Activated CD4-positive, alpha-beta T cell treated with anti-CD3 and anti-CD28 coated beads, Interleukin-2, amount 10 ng/mL, durations not matched to agents 24 days and 14 days (primary cell): Measurements from ENCODE around the gene BET1. TPM values are rescaled to one million over a fixed set of nuclear protein-coding genes. Genes with fewer than 3 reads are reported as not detected.
"Not testable (repeated sequence)": the region's sequence is repeated elsewhere in the genome, so short reads cannot be mapped to it uniquely, and the experiment has no call there.

ENCODE experiments used
- DNase-seq: peaks from one replicate; pipeline ENCODE4 v3.0.0; 2022
- H3K27ac Mint-ChIP-seq: one replicate; pipeline ENCODE4 v1.8.0; 2022; ENCODE audit warnings: mild to moderate bottlenecking, mixed read lengths
- H3K27me3 Mint-ChIP-seq: one replicate; pipeline ENCODE4 v1.8.0; 2022; ENCODE audit warnings: mixed read lengths
- H3K36me3 Mint-ChIP-seq: one replicate; pipeline ENCODE4 v1.8.0; 2022; ENCODE audit warnings: low read depth, mild to moderate bottlenecking, mixed read lengths
- H3K4me1 Mint-ChIP-seq: one replicate; pipeline ENCODE4 v1.8.0; 2021; ENCODE audit warnings: mixed read lengths
- H3K4me3 Mint-ChIP-seq: one replicate; pipeline ENCODE4 v1.8.0; 2022; ENCODE audit warnings: mild to moderate bottlenecking, moderate library complexity, mixed read lengths
- H3K9me3 Mint-ChIP-seq: one replicate; pipeline ENCODE4 v1.8.0; 2021; ENCODE audit warnings: mixed read lengths
- intact Hi-C: fragments of 100-400 bp; cut with micrococcal nuclease; formaldehyde crosslinking; loops from one replicate; pipeline ENCODE4 v1.15.1; 2023
- total RNA-seq: library from RNA; stranded (reverse); gene quantifications from 2 replicates; pipeline ENCODE4 v1.2.3, GENCODE V29; 2022

Gene BET1
- total RNA-seq, 1 donor from 2014 or later: 20.0 TPM

DNA sequence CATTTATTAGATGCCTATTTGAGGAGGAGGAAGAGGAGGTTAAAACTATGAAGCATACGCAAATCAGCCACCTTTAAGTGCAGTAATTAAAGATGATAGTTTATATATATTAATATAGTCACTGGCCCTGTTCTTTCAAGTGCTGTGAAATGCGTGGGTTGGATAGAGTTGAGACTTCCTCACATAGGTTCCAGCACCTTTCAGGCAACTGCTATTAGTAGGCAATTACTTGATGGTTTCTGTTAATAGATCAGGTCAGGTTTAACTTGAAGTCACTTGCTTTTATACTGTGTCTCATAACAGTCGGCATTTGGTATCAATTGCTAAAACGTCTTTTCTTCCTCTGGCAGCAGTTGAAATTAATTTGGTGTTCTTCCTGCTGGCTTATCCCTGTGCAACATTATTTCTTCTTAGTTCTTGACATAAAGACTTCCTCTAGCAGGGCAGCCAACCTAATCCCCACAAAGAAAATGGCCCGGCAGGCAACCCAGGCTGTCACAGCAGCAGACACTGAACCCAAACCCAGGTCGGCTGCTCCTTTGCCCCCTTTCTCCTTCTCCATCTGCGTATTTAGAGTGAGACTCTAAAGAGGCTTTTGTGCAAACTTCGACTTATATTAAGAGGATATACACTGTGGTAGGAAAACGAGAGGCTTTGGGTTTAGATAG lies 35.3 kb upstream of the BET1 start:
- H3K27me3 Mint-ChIP-seq: peaks cover 21% of the 10 kb centered on the region
- no peak overlapping the region for H3K4me3 Mint-ChIP-seq
- H3K9me3 Mint-ChIP-seq: no peaks in the 10 kb centered on the region
- H3K36me3 Mint-ChIP-seq: no peaks in the 10 kb centered on the region
- no peaks in the 10 kb centered on the region for H3K4me1 Mint-ChIP-seq
- H3K27ac Mint-ChIP-seq: no peak overlapping the region
- intact Hi-C loops: no loop called here
- no peak for DNase-seq

DNA sequence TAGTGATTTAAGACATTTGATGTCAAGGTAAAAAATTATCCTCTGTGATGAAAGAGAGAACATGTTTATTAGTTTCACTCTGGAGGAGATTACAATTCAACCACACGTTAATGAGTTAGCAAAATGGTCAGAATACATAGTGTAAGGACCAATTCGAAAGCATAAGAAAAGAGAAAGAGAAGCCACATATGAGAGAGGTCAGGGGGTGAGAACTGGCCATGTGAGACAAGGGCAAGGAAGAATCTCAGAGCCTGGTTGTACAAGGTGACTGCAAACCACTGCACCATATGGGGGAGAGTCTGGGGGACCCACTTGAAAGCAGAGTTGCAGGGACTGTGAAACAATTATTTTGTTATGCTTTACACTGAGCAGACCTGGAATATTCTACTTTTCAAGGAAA lies 27.7 kb upstream of the BET1 start:
- Mint-ChIP-seq H3K4me1 (no peaks in the 10 kb centered on the region), H3K36me3 (no peaks in the 10 kb centered on the region), H3K4me3 (no peak overlapping the region), H3K27me3 (peaks cover 20% of the 10 kb centered on the region), H3K9me3 (no peaks in the 10 kb centered on the region), H3K27ac (no peak overlapping the region)
- no peak for DNase-seq
- intact Hi-C loops: no loop called here

DNA sequence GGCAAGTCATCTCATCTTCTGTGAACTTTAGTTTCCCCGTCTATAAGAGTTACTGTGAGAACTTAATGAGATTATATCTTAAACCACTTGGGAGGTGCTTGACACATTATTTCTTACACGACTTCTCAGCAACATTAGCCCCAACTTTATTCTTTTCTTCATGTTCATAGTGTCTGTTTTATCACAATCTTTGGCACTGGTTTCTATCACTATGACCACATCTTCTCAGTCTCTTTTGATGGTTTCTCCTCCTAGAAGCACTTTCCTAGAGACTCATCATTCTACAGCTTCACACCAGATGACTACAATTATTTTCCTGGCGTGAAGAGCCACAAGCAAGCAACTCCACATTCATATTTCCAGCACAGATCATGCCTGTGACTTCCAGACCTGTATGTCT lies 26.5 kb upstream of the BET1 start:
- no peak for DNase-seq
- no peaks in the 10 kb centered on the region for H3K4me1 Mint-ChIP-seq
- no peak overlapping the region for H3K4me3 Mint-ChIP-seq
- H3K36me3 Mint-ChIP-seq: no peaks in the 10 kb centered on the region
- peaks cover 19% of the 10 kb centered on the region for H3K27me3 Mint-ChIP-seq
- intact Hi-C loops: no loop called here
- H3K9me3 Mint-ChIP-seq: no peaks in the 10 kb centered on the region
- no peak overlapping the region for H3K27ac Mint-ChIP-seq

- no peak for DNase-seq
- Mint-ChIP-seq H3K36me3 (no peaks in the 10 kb centered on the region), H3K4me1 (no peaks in the 10 kb centered on the region), H3K9me3 (no peaks in the 10 kb centered on the region), H3K4me3 (no peak overlapping the region), H3K27ac (no peak overlapping the region), H3K27me3 (peaks cover 19% of the 10 kb centered on the region)
- intact Hi-C loops: no loop called here
These were observed 25.8 kb upstream of the BET1 start for GRCh38 chr7:94029976-94030375.

- peaks cover 19% of the 10 kb centered on the region for H3K27me3 Mint-ChIP-seq
- intact Hi-C loops: no loop called here
- no peak overlapping the region for H3K27ac Mint-ChIP-seq
- H3K4me3 Mint-ChIP-seq: no peak overlapping the region
- no peaks in the 10 kb centered on the region for H3K4me1 Mint-ChIP-seq
- no peak for DNase-seq
- no peaks in the 10 kb centered on the region for H3K9me3 Mint-ChIP-seq
- H3K36me3 Mint-ChIP-seq: no peaks in the 10 kb centered on the region
These were observed 24.6 kb upstream of the BET1 start for GRCh38 chr7:94028768-94029167.

- H3K27ac Mint-ChIP-seq, intact Hi-C loops, H3K4me3 Mint-ChIP-seq, H3K36me3 Mint-ChIP-seq, H3K9me3 Mint-ChIP-seq, DNase-seq, H3K4me1 Mint-ChIP-seq: not testable (repeated sequence)
- H3K27me3 Mint-ChIP-seq: peaks cover 12% of the 10 kb centered on the region
These were observed 22.5 kb upstream of the BET1 start for GRCh38 chr7:94026619-94027018.

GRCh38 chr7:94022550-94022949 lies 18.4 kb upstream of the BET1 start:
- Mint-ChIP-seq H3K4me3 (no peak overlapping the region), H3K9me3 (no peaks in the 10 kb centered on the region), H3K36me3 (no peaks in the 10 kb centered on the region), H3K4me1 (peaks cover 2% of the 10 kb centered on the region), H3K27me3 (peaks cover 4% of the 10 kb centered on the region), H3K27ac (no peak overlapping the region)
- intact Hi-C loops: no loop called here
- DNase-seq: no peak

DNA sequence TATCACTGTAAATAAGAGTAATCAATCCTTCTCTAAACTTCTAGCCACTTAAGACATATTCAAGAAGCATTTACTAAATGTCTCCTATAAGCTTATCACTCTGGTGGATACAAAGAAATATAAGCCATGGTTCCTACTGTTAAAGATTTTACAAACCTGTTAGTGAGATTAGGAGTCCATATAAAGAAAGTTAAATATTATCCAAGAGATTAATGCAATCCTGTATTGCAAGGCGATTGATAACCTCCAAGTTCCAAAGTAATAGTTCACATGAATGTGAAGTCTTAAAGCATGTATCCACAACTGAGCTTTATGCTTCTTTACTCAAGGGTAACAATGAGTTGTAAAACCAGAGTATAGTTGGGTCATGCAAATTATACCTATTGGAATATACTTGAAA lies 12.6 kb upstream of the BET1 start:
- no peak for DNase-seq
- no peak overlapping the region for H3K27ac Mint-ChIP-seq
- H3K4me1 Mint-ChIP-seq: no peaks in the 10 kb centered on the region
- no peaks in the 10 kb centered on the region for H3K36me3 Mint-ChIP-seq
- no peak overlapping the region for H3K4me3 Mint-ChIP-seq
- peaks cover 2% of the 10 kb centered on the region for H3K27me3 Mint-ChIP-seq
- no peaks in the 10 kb centered on the region for H3K9me3 Mint-ChIP-seq
- intact Hi-C loops: no loop called here

DNA sequence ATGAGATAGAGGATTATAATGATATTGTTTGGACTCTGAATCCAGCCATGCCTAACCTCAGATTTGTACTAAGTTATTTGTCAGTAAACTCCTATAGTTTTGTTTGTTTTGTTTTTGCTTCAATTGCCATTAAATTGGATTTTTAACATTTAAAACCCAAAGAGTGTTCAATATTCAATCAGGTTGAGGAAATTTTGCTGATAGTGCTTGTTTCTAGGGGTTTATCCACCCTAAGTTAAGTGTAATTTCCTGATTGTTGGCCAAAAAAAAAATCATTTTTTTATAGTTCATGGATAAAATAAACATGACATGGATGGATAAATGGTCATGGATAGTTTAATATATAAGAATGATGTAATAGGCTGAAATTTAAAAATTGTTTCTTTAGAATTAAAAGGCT lies 11.4 kb upstream of the BET1 start:
- Mint-ChIP-seq H3K4me3 (no peak overlapping the region), H3K27ac (no peak overlapping the region), H3K27me3 (peaks cover 2% of the 10 kb centered on the region), H3K9me3 (no peaks in the 10 kb centered on the region), H3K4me1 (no peaks in the 10 kb centered on the region), H3K36me3 (no peaks in the 10 kb centered on the region)
- no peak for DNase-seq
- intact Hi-C loops: no loop called here

GRCh38 chr7:94012746-94013145 lies 8.6 kb upstream of the BET1 start:
- intact Hi-C loops: no loop called here
- no peaks in the 10 kb centered on the region for H3K4me1 Mint-ChIP-seq
- H3K27me3 Mint-ChIP-seq: peaks cover 8% of the 10 kb centered on the region
- no peak for DNase-seq
- H3K9me3 Mint-ChIP-seq: no peaks in the 10 kb centered on the region
- no peak overlapping the region for H3K27ac Mint-ChIP-seq
- no peaks in the 10 kb centered on the region for H3K36me3 Mint-ChIP-seq
- no peak overlapping the region for H3K4me3 Mint-ChIP-seq

- no peak overlapping the region for H3K4me3 Mint-ChIP-seq
- H3K27me3 Mint-ChIP-seq: peaks cover 14% of the 10 kb centered on the region
- no peaks in the 10 kb centered on the region for H3K9me3 Mint-ChIP-seq
- no peaks in the 10 kb centered on the region for H3K4me1 Mint-ChIP-seq
- DNase-seq: no peak
- intact Hi-C loops: no loop called here
- H3K27ac Mint-ChIP-seq: no peak overlapping the region
- H3K36me3 Mint-ChIP-seq: no peaks in the 10 kb centered on the region
These were observed 7.7 kb upstream of the BET1 start for GRCh38 chr7:94011714-94012353.

- peaks cover 21% of the 10 kb centered on the region for H3K27me3 Mint-ChIP-seq
- H3K36me3 Mint-ChIP-seq: no peaks in the 10 kb centered on the region
- no peak overlapping the region for H3K4me3 Mint-ChIP-seq
- no peaks in the 10 kb centered on the region for H3K4me1 Mint-ChIP-seq
- DNase-seq: no peak
- H3K9me3 Mint-ChIP-seq: no peaks in the 10 kb centered on the region
- intact Hi-C loops: loop anchor here (10.0 kb wide), 1 partner anchor 506 kb away; no protein-coding TSS in a partner anchor
- no peak overlapping the region for H3K27ac Mint-ChIP-seq
These were observed 4.4 kb upstream of the BET1 start for GRCh38 chr7:94008537-94008936.

- no peak overlapping the region for H3K4me3 Mint-ChIP-seq
- peaks cover 18% of the 10 kb centered on the region for H3K27me3 Mint-ChIP-seq
- DNase-seq: no peak
- no peaks in the 10 kb centered on the region for H3K36me3 Mint-ChIP-seq
- intact Hi-C loops: loop anchor here (2.0 to 10.0 kb wide), 2 partner anchors 81 to 509 kb away; no protein-coding TSS in a partner anchor
- H3K9me3 Mint-ChIP-seq: no peaks in the 10 kb centered on the region
- peaks cover 18% of the 10 kb centered on the region for H3K4me1 Mint-ChIP-seq
- H3K27ac Mint-ChIP-seq: no peak overlapping the region
These were observed 1.6 kb upstream of the BET1 start for GRCh38 chr7:94005753-94006152.

GRCh38 chr7:94003446-94004023 lies 620 bp downstream of the BET1 start:
- intact Hi-C loops: loop anchor here (1.0 to 10.0 kb wide), 7 partner anchors 83 to 1476 kb away; partner anchors contain the start of genes PEX1, RBM48, SGCE and VPS50
- DNase-seq: no peak
- peak overlapping the region; percentile 94 for H3K4me3 Mint-ChIP-seq
- peaks cover 16% of the 10 kb centered on the region for H3K27me3 Mint-ChIP-seq
- H3K9me3 Mint-ChIP-seq: no peaks in the 10 kb centered on the region
- H3K36me3 Mint-ChIP-seq: peaks cover 2% of the 10 kb centered on the region
- H3K4me1 Mint-ChIP-seq: peaks cover 20% of the 10 kb centered on the region
- H3K27ac Mint-ChIP-seq: peak overlapping the region; percentile 96
